ENCODE results near the gene EXOC7.
"Not testable (repeated sequence)": the region's sequence is repeated elsewhere in the genome, so short reads cannot be mapped to it uniquely, and the experiment has no call there.

Gene EXOC7

DNA sequence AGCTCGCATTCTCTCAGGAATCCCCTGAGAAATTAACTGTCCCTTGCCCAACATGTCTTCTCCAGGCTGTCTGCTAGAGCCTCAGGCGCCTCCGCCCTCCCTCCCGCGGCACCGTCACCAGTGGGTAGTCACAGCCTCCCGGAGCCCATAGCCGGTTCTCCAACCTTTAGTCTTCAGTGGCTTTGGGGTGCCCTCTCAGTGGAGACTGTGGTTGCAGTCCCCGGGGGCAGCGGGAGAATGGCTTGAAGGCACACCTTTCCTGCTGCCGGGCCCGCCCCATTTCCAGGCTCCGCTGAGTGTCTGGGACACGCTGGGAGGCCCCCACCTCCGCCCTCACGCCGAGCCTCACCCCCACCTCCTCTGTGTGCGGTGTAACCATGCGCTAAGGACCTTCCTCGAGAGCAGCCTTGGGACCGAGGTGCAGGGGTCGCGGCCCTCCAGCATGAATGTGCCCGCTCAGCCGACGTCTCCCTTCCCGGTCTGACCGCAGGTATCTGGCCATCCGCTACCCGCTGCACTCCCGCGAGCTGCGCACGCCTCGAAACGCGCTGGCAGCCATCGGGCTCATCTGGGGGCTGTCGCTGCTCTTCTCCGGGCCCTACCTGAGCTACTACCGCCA, 27.3 kb downstream of the EXOC7 start:
- no peak for DNase-seq (ENCODE audit: low read depth, low spot score)

DNA sequence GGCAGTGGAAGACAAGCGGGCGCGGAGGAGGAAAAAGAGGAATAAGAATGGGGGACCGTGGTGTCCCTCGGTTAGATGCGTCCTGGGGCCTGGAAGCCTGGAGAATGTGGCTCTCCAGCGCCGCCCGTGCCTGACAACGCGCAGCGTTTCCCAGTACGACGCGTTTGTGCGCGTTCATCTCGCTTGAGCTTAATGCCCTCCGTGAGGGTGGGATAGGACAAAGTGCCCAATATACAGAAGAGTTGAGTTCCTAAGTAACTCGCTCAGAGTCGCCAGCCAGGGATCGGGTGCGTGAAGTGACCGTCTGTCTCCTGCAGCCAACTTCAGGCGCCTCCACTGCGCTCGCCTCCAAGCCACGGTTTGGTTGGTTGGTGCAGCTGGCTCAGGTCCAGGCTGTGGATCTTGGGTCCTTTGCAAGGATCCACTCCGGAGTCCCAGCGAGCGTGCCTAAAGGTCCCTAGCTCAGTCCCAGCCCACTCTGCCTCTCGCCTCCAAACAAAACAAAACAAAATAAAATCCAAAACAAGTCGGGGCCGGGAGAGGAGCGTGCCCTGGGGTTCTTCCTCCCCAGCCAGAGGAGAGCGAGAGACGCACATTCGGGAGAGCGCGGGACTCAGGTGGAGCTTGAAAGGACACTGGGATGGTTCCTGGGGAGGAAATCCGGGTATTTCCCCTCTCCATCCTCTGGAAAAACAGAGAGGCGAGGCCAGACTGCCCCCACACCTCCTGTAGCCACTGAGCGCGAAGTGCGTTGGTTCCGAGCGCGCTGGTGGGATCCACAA, 28.0 kb downstream of the EXOC7 start:
- DNase-seq (ENCODE audit: low read depth, low spot score): no peak

GRCh38 chr17:76074390-76075363, 28.9 kb downstream of the EXOC7 start, which contains the start of gene GALR2:
Gene GALR2, plus strand, starts transcription at chr17:76074781. Its CDS starts 103 bp downstream, at chr17:76074884.
- no peak for DNase-seq (ENCODE audit: low read depth, low spot score)

DNA sequence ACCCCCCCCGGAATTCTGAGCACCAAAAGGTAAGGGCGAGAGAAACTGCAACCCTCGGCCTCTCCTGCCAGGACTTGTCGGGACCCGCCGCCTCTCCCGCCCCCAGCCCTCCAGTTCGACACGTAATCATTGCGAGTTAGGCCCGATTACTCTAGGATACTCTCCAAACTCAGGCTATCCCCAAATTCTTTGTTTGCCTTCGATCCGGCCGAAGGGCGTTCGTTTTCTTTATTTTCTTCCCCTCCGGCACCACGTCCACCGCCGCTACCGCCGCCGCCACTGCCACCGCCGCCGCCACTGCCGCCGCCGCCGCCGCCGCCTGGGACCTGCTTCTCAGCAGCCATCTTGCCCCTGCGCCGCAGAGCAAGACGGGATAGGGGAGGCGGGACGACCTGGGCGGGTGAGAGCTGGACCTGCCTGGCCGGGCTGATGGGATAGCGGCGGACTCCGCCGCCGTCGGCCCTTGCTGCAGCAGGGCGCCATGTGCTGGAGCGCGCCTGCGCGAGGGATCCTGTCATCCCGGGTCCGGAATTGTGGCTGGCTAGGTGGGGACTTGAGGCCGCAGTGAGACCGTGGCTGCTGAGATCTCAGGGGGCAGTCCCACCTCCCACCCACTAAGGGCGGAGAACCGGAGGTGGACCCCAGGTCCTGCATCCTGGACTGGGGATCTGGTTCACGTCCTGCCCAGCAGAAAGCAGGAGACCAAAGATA, 31.3 kb downstream of the EXOC7 start, which contains the start of gene SRP68:
Gene SRP68 (minus strand): TSS at position 370 of the 711 bp plus-strand sequence. CDS start 26 bp downstream, at position 344.
- peak; percentile 98 for DNase-seq (ENCODE audit: low read depth, low spot score)

DNA sequence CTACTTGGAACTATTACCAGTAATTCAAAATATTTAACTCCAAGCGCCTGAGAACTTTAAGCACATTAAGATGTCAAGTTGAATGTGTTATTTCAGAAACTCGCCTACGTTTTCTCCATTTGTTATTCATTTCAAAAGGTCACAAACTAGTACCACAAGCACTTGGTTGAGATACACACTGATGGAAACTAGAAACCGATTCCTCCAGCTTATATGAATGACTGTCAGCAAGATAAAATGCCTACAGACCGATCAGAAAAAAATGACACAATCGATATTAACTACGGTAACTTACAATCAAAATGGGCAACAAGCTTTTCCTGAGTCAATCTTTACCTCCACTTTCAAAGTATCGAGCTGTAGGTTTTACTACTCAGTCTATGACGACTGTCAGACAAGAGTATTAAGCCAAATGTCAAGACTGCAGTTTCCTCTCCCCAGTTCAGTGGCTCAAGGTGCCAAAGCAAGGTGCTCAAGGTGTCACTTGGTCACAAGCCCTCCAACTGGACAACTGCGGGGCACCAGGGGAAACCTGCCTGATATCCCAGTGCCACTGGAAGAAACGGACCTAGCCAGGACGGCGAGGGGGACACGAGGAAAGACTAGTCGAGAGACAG, 31.9 kb downstream of the EXOC7 start:
- no peak for DNase-seq (ENCODE audit: low read depth, low spot score)

DNA sequence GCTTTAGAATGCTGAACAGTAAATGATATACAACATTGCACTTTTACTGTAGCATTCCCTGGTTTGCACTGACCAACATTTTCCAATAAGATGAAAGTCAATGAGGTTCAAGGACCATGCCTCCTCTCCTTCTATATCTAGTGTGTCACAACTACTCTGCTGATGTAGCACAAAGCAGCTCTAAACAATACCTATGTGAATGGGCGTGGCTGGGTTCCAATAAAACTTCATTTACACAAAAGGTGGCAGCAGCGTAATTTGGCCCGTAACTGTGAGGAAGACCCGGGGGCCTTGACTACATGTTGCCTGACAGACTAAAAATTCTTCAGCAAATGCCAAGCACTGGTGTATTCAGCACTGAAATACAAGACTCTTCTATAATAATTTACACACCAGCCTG, 37.8 kb downstream of the EXOC7 start:
- DNase-seq (ENCODE audit: low read depth, low spot score): no peak

DNA sequence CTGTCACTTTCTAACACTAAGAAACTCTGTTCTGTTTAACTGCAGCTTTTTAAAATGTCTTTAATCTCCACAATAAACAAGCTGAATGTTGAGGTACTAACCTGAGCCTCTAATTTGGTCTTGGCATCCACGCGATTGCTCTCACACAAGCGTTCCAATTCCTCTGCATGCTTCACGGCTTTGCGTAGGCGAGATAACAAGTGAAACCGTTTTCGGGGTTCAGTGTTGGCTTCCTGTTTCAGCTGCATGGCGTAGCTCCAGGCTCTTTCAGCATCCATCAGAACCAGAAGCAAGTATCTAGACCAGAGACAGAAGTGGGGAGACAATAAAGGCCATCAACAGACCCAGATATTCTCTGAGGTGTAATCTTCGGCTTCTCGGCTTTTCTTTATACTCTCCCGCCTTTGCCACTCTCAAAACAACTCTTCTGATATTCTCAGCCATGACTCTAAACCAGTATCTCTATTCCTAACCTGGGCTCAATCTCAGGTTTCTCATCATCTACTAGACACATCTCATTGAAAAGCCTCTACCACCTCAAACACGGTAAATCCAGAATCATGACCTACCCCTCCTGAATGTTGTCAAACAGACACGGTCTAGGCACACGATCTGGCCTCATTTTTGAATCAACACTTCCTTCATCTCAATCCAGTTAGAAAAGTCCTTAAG, 39.6 kb downstream of the EXOC7 start:
- no peak for DNase-seq (ENCODE audit: low read depth, low spot score)

DNA sequence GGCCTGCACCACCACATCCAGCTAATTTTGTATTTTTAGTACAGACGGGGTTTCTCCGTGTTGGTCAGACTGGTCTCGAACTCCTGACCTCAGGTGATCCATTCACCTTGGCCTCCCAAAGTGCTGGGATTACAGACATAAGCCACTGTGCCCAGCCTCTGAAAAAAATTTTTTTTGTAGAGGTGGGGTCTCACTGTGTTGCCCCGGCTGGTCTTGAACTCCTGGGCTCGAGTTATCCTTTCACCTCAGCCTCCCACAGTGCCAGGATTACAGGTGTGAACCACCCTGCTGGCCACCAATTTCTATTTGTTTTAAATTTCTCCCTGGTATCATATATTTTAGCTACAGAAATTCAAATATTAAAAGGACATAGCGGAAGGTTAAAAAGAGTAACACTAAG, 45.3 kb downstream of the EXOC7 start:
- DNase-seq (ENCODE audit: low read depth, low spot score): not testable (repeated sequence)

DNA sequence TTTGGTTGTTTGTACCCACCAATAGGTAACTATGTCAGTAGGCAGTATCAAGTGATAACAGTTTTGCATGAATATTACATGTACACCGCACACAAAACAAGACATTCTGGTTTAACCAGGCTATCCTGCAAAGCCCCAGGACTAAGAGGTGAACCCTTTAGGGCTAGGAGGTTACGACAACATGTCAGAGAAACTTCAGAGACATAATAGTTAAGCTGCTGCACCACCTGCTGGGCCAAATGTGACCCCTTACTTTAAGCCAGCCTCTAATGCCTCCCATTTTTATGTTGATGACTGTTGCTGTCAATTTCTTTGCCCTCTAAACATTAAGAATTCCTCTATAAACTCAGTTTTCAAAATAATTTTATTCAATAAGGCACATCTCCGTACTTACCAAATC, 46.7 kb downstream of the EXOC7 start:
- DNase-seq (ENCODE audit: low read depth, low spot score): no peak

DNA sequence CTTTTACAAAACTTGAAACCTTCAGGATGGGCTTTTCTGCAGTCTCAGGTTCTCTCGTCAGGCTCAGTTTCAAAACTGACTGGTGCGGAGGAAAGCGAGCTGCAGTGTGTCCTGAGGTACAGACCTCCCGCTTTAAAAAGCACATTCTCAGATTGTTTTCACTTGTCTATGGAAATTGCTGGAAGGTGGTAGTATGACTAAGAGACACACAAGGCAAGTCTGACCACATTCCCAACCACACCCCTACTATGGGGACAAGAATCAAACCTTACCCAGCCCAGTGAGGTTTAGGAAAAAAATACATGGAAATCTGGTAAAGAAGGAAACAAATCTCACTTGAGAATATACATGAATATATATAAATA, 49.5 kb downstream of the EXOC7 start:
- DNase-seq (ENCODE audit: low read depth, low spot score): peak; percentile 50

GRCh38 chr17:76053246-76054111, 50.1 kb downstream of the EXOC7 start:
- DNase-seq (ENCODE audit: low read depth, low spot score): peak; percentile 45

- no peak for DNase-seq (ENCODE audit: low read depth, low spot score)
These were observed 52.0 kb downstream of the EXOC7 start for GRCh38 chr17:76051561-76051960.

- DNase-seq (ENCODE audit: low read depth, low spot score): peak; percentile 49
These were observed 52.8 kb downstream of the EXOC7 start for GRCh38 chr17:76050538-76051467.

DNA sequence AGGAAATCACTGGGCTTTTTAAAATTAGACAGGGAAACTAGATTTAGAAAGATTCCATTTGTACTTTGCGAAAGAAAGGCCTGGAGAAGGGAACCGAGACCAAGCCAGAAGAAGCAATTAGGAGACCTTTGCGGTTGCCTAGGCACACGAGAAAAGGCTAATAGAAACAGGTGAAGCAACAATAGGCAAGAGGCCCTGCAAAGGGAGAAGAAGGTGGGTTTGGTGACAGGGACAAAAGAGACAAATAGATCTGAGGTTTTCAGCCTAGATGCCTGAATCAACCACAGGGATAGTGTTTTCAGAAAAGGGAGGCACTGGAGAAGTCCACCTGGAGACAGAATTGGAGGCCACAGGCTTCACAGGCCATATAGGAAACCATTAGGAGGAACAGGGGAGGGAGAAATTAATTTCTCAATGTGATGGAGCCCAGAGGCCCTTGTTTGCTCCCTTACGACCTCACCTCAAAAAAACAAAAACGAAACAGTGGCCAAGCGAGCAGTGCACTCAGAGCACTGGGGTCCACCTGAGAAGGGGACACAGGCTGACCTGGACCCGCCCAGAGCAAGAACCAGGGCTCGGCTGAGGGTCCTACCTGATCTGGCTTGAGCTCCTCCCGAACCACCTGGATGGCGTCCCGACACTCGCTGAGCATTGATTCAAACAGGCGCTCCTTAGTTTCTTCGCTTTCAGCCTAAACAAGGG, 53.6 kb downstream of the EXOC7 start:
- DNase-seq (ENCODE audit: low read depth, low spot score): no peak

DNA sequence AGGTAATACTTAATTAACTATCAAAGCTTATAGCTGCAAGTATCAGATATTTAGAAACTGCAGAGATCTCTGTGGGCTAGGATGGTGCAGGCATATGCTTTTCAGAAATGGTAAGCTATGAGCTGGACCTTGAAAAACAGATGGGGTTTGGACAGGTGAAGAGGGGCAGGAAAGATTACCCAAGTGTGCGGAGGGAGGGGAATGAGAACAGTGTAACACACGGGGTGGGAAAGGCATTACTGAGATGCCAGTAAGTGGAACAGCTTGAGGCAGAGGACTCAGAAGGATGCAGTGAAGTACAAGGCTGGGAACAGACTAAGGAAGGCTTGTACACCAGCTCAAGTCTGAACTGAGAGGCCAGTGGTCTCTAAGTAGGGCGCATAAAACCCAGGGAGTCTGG, 54.3 kb downstream of the EXOC7 start:
- no peak for DNase-seq (ENCODE audit: low read depth, low spot score)

DNA sequence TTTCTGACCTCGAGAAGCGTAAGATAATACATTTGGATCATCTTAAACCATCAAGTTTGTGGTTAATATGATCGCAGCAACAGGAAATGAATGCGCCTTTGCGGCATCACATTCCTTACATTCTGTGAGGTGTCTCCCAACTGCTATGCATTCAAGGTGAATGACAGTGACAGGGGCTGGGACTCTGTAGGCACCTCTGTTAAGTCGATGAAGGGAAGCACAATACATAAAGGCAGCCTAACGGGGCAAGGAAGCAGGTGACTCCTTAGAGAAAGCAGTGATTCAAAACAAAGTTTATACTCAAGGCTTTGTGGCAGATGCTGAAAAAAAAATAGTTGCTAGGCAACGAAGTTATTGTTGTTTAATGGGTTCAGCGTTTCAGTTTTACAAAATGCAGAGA, 54.9 kb downstream of the EXOC7 start:
- DNase-seq (ENCODE audit: low read depth, low spot score): no peak

DNA sequence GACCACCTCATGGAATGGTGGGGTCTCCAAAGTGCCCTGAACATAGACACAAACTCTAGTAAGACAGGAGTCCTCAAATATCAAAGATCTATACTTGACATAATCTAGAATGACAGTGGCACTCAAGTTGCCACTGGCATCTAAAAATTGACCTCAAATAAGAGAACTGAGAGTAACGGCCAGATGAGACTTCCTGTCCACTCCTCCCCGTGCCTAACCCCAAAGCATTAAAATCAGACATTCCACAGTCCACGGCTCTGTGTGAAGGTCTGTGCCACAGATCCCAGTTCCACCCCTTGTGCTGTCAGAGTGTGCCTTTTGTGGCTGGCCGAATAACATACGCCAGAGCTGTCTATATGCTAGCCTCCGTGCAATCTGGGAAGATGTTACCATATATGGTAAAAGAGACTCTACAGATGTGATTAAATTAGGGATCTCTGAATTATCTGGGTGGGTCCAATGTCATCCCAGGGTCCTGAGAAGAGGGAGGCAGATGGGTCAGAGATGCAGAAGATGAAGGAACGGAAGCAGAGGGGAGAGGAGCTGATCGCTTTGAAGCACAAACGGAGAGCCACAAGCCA, 55.5 kb downstream of the EXOC7 start:
- no peak for DNase-seq (ENCODE audit: low read depth, low spot score)
